ENCODE results near the gene MPO. TPM values are rescaled to one million over a fixed set of nuclear protein-coding genes. Genes with fewer than 3 reads are reported as not detected.

Gene MPO
- total and polyA plus RNA-seq, 2 of the 8 experiments (the other 6 are each of a cell fraction or from before 2014, with no cell fraction given), result 0.06 to 0.74 TPM

GRCh38 chr17:58262149-58262548 is 18.6 kb downstream of the MPO start (continued):
- TF ChIP-seq CHD7 (IDR thresholded peaks at IDR 0.05; ENCODE audit: insufficient replicate concordance, low read length), result no peak
- no peak for TF ChIP-seq RBBP5 (IDR thresholded peaks at IDR 0.05; ENCODE audit: borderline replicate concordance, low read depth, low read length)
- no peak for TF ChIP-seq ASH2L (IDR thresholded peaks at IDR 0.05; ENCODE audit: low read length)
- no peak for TF ChIP-seq YY1 (IDR thresholded peaks at IDR 0.05; ENCODE audit: low read depth, low read length)
- TF ChIP-seq JUND (IDR thresholded peaks at IDR 0.05; ENCODE audit: low read length), result no peak
- no peak for TF ChIP-seq KDM1A (IDR thresholded peaks at IDR 0.05; ENCODE audit: borderline replicate concordance, low read length)
- no peak for TF ChIP-seq PHF8 (conservative IDR thresholded peaks at IDR 0.05; ENCODE audit: low read depth, low read length)
- TF ChIP-seq SRF (IDR thresholded peaks at IDR 0.05; ENCODE audit: low read depth, low read length), result no peak
- no peak for TF ChIP-seq MAX (IDR thresholded peaks at IDR 0.05)
- no peak for TF ChIP-seq USF2 (IDR thresholded peaks at IDR 0.05; ENCODE audit: low read length)
- no peak for TF ChIP-seq JUN (IDR thresholded peaks at IDR 0.05; ENCODE audit: low read depth, low read length)
